ENCODE data around the gene EVA1A.

Gene EVA1A

DNA sequence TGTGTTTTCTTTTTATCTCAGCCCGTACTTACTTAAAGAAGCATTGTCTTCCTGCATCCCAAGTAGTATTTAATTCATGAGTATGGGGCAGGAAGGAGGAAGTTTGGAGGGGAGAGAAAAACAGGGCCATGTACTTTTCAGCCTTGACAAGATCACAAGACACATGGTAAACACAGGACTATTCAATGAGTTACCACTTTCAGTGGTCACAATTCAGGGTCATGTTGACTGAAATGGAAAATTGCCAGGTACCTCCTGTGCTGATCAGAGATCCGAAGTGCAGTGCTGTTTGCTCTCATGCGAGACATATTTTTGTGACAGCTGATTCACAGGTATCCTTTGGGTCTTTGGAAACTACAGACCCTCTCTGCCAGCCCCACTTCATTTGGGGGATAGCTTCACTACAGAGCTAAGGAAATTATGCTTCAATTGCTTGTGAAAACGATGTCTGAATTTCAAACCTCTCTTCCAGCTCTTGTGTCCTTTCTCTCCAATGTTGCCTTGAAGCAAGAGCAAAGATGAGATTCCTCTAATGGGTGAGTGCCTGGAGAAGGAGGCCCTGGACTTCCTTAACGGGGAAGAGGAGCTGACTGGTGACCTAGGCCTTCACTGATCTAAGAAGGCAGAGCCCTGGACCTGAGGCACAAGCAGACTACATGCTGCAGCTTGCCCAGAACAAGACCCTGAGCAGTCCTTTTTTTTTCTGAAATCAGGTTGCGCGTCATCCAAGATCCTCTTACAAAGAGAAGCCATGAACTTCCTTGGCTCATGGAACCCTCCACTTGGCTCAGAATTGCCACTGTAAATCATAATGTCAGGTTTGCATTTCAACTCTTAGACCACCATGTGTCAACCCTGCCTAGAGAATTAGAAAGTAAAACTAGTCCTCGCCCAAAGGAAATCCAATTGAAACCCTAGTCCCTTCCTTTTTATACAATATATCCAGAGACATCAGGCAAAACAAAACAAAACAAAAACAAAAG is 44.1 kb downstream of the EVA1A start:
- no peaks in the 10 kb centered on the region for H3K36me3 ChIP-seq (ENCODE audit: control insufficient read depth in 2 of 2, insufficient read depth in 1 of 2, low read length in 2 of 2)
- H3K27ac ChIP-seq (ENCODE audit: extremely low read depth, low read depth, low read length), result no peak overlapping the region
- POLR2A ChIA-PET, result no interaction called here
- no peaks in the 10 kb centered on the region for H3K4me1 ChIP-seq (ENCODE audit: control insufficient read depth, insufficient read depth, low read length)
- no peaks in the 10 kb centered on the region for H3K9me3 ChIP-seq (ENCODE audit: control insufficient read depth, insufficient read depth, low read depth, low read length)
- CTCF ChIA-PET, result no interaction called here
- no peak overlapping the region for H3K4me3 ChIP-seq (ENCODE audit: low read depth, low read length)
- TF ChIP-seq ZNF660 (tag by site-specific recombination; IDR thresholded peaks at IDR 0.05) (no peak), IKZF3 (tag by site-specific recombination; IDR thresholded peaks at IDR 0.05) (no peak), ZNF747 (tag by site-specific recombination; IDR thresholded peaks at IDR 0.05) (no peak), ZNF561 (tag by site-specific recombination; IDR thresholded peaks at IDR 0.05; ENCODE audit: borderline replicate concordance) (no peak), ZNF114 (tag by site-specific recombination; IDR thresholded peaks at IDR 0.05) (no peak), ZNF777 (tag by site-specific recombination; IDR thresholded peaks at IDR 0.05; ENCODE audit: borderline replicate concordance) (no peak), KLF10 (tag by site-specific recombination; IDR thresholded peaks at IDR 0.05) (no peak), GLIS1 (tag by site-specific recombination; IDR thresholded peaks at IDR 0.05) (no peak)
- TF ChIP-seq, protein P1, sequence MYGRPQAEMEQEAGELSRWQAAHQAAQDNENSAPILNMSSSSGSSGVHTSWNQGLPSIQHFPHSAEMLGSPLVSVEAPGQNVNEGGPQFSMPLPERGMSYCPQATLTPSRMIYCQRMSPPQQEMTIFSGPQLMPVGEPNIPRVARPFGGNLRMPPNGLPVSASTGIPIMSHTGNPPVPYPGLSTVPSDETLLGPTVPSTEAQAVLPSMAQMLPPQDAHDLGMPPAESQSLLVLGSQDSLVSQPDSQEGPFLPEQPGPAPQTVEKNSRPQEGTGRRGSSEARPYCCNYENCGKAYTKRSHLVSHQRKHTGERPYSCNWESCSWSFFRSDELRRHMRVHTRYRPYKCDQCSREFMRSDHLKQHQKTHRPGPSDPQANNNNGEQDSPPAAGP (tag by site-specific recombination; IDR thresholded peaks at IDR 0.05), result no peak
- TF ChIP-seq, protein P2, sequence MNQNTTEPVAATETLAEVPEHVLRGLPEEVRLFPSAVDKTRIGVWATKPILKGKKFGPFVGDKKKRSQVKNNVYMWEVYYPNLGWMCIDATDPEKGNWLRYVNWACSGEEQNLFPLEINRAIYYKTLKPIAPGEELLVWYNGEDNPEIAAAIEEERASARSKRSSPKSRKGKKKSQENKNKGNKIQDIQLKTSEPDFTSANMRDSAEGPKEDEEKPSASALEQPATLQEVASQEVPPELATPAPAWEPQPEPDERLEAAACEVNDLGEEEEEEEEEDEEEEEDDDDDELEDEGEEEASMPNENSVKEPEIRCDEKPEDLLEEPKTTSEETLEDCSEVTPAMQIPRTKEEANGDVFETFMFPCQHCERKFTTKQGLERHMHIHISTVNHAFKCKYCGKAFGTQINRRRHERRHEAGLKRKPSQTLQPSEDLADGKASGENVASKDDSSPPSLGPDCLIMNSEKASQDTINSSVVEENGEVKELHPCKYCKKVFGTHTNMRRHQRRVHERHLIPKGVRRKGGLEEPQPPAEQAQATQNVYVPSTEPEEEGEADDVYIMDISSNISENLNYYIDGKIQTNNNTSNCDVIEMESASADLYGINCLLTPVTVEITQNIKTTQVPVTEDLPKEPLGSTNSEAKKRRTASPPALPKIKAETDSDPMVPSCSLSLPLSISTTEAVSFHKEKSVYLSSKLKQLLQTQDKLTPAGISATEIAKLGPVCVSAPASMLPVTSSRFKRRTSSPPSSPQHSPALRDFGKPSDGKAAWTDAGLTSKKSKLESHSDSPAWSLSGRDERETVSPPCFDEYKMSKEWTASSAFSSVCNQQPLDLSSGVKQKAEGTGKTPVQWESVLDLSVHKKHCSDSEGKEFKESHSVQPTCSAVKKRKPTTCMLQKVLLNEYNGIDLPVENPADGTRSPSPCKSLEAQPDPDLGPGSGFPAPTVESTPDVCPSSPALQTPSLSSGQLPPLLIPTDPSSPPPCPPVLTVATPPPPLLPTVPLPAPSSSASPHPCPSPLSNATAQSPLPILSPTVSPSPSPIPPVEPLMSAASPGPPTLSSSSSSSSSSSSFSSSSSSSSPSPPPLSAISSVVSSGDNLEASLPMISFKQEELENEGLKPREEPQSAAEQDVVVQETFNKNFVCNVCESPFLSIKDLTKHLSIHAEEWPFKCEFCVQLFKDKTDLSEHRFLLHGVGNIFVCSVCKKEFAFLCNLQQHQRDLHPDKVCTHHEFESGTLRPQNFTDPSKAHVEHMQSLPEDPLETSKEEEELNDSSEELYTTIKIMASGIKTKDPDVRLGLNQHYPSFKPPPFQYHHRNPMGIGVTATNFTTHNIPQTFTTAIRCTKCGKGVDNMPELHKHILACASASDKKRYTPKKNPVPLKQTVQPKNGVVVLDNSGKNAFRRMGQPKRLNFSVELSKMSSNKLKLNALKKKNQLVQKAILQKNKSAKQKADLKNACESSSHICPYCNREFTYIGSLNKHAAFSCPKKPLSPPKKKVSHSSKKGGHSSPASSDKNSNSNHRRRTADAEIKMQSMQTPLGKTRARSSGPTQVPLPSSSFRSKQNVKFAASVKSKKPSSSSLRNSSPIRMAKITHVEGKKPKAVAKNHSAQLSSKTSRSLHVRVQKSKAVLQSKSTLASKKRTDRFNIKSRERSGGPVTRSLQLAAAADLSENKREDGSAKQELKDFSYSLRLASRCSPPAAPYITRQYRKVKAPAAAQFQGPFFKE (tag by site-specific recombination; IDR thresholded peaks at IDR 0.05; ENCODE audit: borderline replicate concordance), result no peak
- TF ChIP-seq, protein P3, sequence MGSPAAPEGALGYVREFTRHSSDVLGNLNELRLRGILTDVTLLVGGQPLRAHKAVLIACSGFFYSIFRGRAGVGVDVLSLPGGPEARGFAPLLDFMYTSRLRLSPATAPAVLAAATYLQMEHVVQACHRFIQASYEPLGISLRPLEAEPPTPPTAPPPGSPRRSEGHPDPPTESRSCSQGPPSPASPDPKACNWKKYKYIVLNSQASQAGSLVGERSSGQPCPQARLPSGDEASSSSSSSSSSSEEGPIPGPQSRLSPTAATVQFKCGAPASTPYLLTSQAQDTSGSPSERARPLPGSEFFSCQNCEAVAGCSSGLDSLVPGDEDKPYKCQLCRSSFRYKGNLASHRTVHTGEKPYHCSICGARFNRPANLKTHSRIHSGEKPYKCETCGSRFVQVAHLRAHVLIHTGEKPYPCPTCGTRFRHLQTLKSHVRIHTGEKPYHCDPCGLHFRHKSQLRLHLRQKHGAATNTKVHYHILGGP (tag by site-specific recombination; IDR thresholded peaks at IDR 0.05), result no peak
- TF ChIP-seq, protein P4, sequence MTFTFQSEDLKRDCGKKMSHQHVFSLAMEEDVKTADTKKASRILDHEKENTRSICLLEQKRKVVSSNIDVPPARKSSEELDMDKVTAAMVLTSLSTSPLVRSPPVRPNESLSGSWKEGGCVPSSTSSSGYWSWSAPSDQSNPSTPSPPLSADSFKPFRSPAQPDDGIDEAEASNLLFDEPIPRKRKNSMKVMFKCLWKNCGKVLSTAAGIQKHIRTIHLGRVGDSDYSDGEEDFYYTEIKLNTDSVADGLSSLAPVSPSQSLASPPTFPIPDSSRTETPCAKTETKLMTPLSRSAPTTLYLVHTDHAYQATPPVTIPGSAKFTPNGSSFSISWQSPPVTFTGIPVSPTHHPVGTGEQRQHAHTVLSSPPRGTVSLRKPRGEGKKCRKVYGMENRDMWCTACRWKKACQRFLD (tag by site-specific recombination; IDR thresholded peaks at IDR 0.05), result no peak

DNA sequence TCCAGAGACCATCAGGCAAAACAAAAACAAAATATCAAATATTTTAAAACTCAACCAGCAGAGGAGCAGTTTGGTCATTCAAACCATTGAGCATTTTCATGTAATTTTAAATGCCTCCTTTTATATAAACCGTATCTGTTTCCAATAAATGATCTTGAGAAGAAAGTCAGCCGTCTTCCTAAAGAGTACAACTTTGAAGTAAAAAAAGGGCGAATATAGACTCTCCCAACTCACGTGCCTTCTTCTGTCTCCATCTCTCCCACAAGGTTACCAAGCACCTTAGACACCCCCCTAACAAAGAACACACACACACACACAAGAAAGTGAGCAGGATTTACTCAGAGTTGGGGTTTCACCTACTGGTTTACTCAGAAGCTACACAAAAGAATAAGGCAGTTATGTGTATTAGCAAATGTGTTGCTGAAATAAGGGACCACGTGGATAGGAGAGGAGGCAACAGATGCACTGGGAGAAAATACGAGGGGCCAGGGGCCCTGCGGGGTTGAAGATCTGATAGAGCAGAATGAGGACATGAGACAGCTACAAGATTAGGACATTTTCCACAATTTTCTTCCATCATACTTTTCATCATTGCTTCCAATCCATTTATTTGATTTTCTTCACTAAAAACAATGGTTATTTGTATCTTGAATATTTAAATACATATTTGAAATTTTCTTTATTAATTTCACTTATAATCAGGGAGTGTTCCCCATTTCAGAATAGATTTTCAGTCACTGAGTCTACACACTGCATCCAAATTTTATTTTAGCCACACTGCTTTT is 45.0 kb downstream of the EVA1A start:
- Histone ChIP-seq H3K27ac (ENCODE audit: extremely low read depth, low read depth, low read length) (no peak overlapping the region), H3K36me3 (ENCODE audit: control insufficient read depth in 2 of 2, insufficient read depth in 1 of 2, low read length in 2 of 2) (no peaks in the 10 kb centered on the region), H3K9me3 (ENCODE audit: control insufficient read depth, insufficient read depth, low read depth, low read length) (no peaks in the 10 kb centered on the region), H3K4me3 (ENCODE audit: low read depth, low read length) (no peak overlapping the region), H3K4me1 (ENCODE audit: control insufficient read depth, insufficient read depth, low read length) (no peaks in the 10 kb centered on the region)
- ChIA-PET CTCF (no interaction called here), POLR2A (no interaction called here)
- TF ChIP-seq, protein P5, sequence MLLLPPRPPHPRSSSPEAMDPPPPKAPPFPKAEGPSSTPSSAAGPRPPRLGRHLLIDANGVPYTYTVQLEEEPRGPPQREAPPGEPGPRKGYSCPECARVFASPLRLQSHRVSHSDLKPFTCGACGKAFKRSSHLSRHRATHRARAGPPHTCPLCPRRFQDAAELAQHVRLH (tag by site-specific recombination; IDR thresholded peaks at IDR 0.05), result no peak
- no peak for TF ChIP-seq MEIS1 (CRISPR knock-in tag; IDR thresholded peaks at IDR 0.05; ENCODE audit: borderline replicate concordance)
- no peak for TF ChIP-seq MYNN (tag by site-specific recombination; IDR thresholded peaks at IDR 0.05; ENCODE audit: borderline replicate concordance)
- no peak for TF ChIP-seq ZNF394 (tag by site-specific recombination; IDR thresholded peaks at IDR 0.05; ENCODE audit: borderline replicate concordance)
- no peak for TF ChIP-seq HOXC10 (CRISPR knock-in tag; IDR thresholded peaks at IDR 0.05)
- TF ChIP-seq ZBTB21 (tag by site-specific recombination; IDR thresholded peaks at IDR 0.05), result no peak
- no peak for TF ChIP-seq ZNF776 (tag by site-specific recombination; IDR thresholded peaks at IDR 0.05; ENCODE audit: borderline replicate concordance)
- no peak for TF ChIP-seq ZNF549 (tag by site-specific recombination; IDR thresholded peaks at IDR 0.05)
- no peak for TF ChIP-seq ZNF133 (tag by site-specific recombination; IDR thresholded peaks at IDR 0.05)
- no peak for TF ChIP-seq ZNF701 (tag by site-specific recombination; IDR thresholded peaks at IDR 0.05)
- TF ChIP-seq ZNF621 (tag by site-specific recombination; IDR thresholded peaks at IDR 0.05), result no peak
- no peak for TF ChIP-seq ZNF600 (tag by site-specific recombination; IDR thresholded peaks at IDR 0.05)
